Neuronal stem cell (in vitro differentiated cells): ENCODE data around the gene RASGRP3. TPM values are rescaled to one million over a fixed set of nuclear protein-coding genes. Genes with fewer than 3 reads are reported as not detected.

Experiments used
- DNase-seq: peaks from one replicate; pipeline ENCODE4 v3.0.0-alpha.2; 2013; ENCODE audit warnings: low spot score
- H2AFZ ChIP-seq: one replicate; pipeline ENCODE4 v1.6.1; 2013; ENCODE audit warnings: mild to moderate bottlenecking, low read length, inconsistent platforms
- H2AK5ac ChIP-seq: 2 replicates; pipeline ENCODE4 v1.6.1; 2013; ENCODE audit warnings: low read depth, mild to moderate bottlenecking, inconsistent platforms, low read length, moderate library complexity, mixed read lengths
- H2BK120ac ChIP-seq: 2 replicates; pipeline ENCODE4 v1.6.1; 2013; ENCODE audit warnings: low read depth, mild to moderate bottlenecking, inconsistent platforms, low read length, moderate library complexity, mixed read lengths
- H2BK12ac ChIP-seq: one replicate; pipeline ENCODE4 v1.6.1; 2013; ENCODE audit warnings: low read length, inconsistent platforms
- H2BK15ac ChIP-seq: 2 replicates; pipeline ENCODE4 v1.6.1; 2013; ENCODE audit warnings: mild to moderate bottlenecking, low read length, inconsistent platforms, mixed read lengths
- H2BK5ac ChIP-seq: one replicate; pipeline ENCODE4 v1.6.1; 2013; ENCODE audit warnings: inconsistent platforms, mild to moderate bottlenecking, low read length, moderate library complexity
- H3K14ac ChIP-seq: one replicate; pipeline ENCODE4 v1.6.1; 2013; ENCODE audit warnings: low read length, inconsistent platforms
- H3K18ac ChIP-seq: 2 replicates; pipeline ENCODE4 v1.6.1; 2013; ENCODE audit warnings: low read length, inconsistent platforms
- H3K23ac ChIP-seq: 2 replicates; pipeline ENCODE4 v1.6.1; 2013; ENCODE audit warnings: low read depth, mild to moderate bottlenecking, mixed read lengths, low read length, inconsistent platforms; ENCODE audit not compliant: poor library complexity
- H3K27ac ChIP-seq: replicated peaks from 3 replicates; pipeline ENCODE4 v1.5.1; 2013; ENCODE audit warnings: low read length, inconsistent platforms
- H3K27me3 ChIP-seq, 3 experiments: 2 replicates each; pipeline ENCODE4 v1.6.1; 2013; ENCODE audit warnings: low read length in 3 of 3, mild to moderate bottlenecking in 2 of 3, inconsistent platforms in 1 of 3, low read depth in 1 of 3, mixed read lengths in 1 of 3, moderate library complexity in 1 of 3; ENCODE audit not compliant: control insufficient read depth in 3 of 3, insufficient read depth in 3 of 3
- H3K36me3 ChIP-seq, 2 donors: replicated peaks in 1 of 2; 2 replicates each; pipeline ENCODE4 v1.6.1; 2013; ENCODE audit warnings: low read length in 2 of 2; ENCODE audit not compliant: control insufficient read depth in 2 of 2, insufficient read depth in 2 of 2
- H3K4ac ChIP-seq: 2 replicates; pipeline ENCODE4 v1.6.1; 2013; ENCODE audit warnings: inconsistent platforms, mild to moderate bottlenecking, low read length, moderate library complexity
- H3K4me1 ChIP-seq, 2 donors: 1 replicate in 1 of 2; 2 replicates in 1 of 2; pipeline ENCODE4 v1.6.1; 2013; ENCODE audit warnings: low read length in 2 of 2, low read depth in 1 of 2; ENCODE audit not compliant: control insufficient read depth in 2 of 2, insufficient read depth in 1 of 2
- H3K4me2 ChIP-seq: one replicate; pipeline ENCODE4 v1.6.1; 2013; ENCODE audit warnings: mild to moderate bottlenecking, low read length, inconsistent platforms; ENCODE audit not compliant: insufficient read depth, poor library complexity, severe bottlenecking
- H3K4me3 ChIP-seq, 2 donors: 2 replicates each; pipeline ENCODE4 v1.5.1; 2013; ENCODE audit warnings: low read length in 2 of 2, mild to moderate bottlenecking in 2 of 2, inconsistent platforms in 1 of 2, moderate library complexity in 1 of 2
- H3K79me1 ChIP-seq: one replicate; pipeline ENCODE4 v1.6.1; 2013; ENCODE audit warnings: low read depth, mild to moderate bottlenecking, inconsistent platforms, low read length, moderate library complexity
- H3K9ac ChIP-seq: one replicate; pipeline ENCODE4 v1.6.1; 2013; ENCODE audit warnings: mild to moderate bottlenecking, low read depth, low read length, inconsistent platforms; ENCODE audit not compliant: poor library complexity
- H3K9me3 ChIP-seq, 2 donors: replicated peaks in 1 of 2; 2 replicates each; pipeline versions ENCODE3 to v1.6.1; 2013; ENCODE audit warnings: low read length in 2 of 2, mild to moderate bottlenecking in 2 of 2, inconsistent platforms in 1 of 2, low read depth in 1 of 2, mixed read lengths in 1 of 2, moderate library complexity in 1 of 2; ENCODE audit not compliant: control insufficient read depth in 2 of 2, insufficient read depth in 1 of 2
- H4K8ac ChIP-seq: one replicate; pipeline ENCODE4 v1.6.1; 2013; ENCODE audit warnings: low read depth, mild to moderate bottlenecking, inconsistent platforms, low read length, moderate library complexity
- H4K91ac ChIP-seq: one replicate; pipeline ENCODE4 v1.6.1; 2013; ENCODE audit warnings: low read length, low read depth, mild to moderate bottlenecking, inconsistent platforms; ENCODE audit not compliant: poor library complexity
- WGBS, 2 donors: extraction: QIAGEN DNeasy Blood & Tissue Kit; methylation state at CpG; one replicate each; pipeline ENCODE4 v1.1.7; 2013; ENCODE audit warnings: missing lambda C conversion rate in 2 of 2, mixed read lengths in 1 of 2; ENCODE audit not compliant: insufficient read length in 2 of 2, insufficient replicate concordance in 1 of 2; ENCODE audit errors: extremely low coverage in 2 of 2; 5-methylcytosine and 5-hydroxymethylcytosine counted together
- polyA plus RNA-seq, 2 experiments: library from polyadenylated mRNA; stranded (reverse); fragments of 200-250 nt; gene quantifications; one replicate each; pipeline ENCODE4 v1.2.3, GENCODE V29; 2013

Gene RASGRP3, protein sequence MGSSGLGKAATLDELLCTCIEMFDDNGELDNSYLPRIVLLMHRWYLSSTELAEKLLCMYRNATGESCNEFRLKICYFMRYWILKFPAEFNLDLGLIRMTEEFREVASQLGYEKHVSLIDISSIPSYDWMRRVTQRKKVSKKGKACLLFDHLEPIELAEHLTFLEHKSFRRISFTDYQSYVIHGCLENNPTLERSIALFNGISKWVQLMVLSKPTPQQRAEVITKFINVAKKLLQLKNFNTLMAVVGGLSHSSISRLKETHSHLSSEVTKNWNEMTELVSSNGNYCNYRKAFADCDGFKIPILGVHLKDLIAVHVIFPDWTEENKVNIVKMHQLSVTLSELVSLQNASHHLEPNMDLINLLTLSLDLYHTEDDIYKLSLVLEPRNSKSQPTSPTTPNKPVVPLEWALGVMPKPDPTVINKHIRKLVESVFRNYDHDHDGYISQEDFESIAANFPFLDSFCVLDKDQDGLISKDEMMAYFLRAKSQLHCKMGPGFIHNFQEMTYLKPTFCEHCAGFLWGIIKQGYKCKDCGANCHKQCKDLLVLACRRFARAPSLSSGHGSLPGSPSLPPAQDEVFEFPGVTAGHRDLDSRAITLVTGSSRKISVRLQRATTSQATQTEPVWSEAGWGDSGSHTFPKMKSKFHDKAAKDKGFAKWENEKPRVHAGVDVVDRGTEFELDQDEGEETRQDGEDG
- polyA plus RNA-seq (2013, experiment 1 of 2): 0.01 TPM
- not detected for polyA plus RNA-seq (2013, experiment 2 of 2)

DNA sequence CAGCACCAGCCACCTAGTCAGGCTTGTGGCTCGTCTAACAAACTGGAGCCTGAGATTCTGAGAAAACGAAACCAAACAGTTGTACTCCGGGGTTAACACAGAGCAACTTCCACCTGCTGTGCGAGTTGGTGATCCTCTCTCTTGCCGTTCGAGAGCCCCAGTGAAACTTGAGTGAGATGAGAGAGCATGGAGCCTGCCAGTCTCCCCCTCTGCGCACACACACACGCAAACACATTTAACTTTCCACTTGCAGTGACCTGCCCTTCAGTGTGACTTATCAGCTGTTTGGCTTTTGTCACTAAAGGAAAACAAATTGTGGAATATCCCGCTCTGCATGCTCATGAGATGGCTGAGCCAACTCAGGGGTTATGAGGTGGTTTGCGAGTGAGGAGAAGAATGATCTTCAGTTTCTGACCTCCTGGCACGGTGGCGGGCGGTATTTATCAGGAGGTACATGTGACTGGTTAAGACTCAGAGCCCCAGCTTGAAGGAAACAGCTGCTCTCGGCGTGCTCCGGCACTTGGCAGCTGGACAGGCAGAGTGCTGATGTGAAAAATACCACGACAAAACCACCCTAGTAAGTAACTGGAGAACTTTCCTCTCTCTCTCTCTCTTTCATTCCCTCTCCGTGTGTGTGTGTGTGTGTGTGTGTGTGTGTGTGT is at the start of gene RASGRP3:
Gene RASGRP3, plus strand, starts transcription at position 519 of the 662 bp plus-strand sequence. CDS start 38,488 bp downstream, outside the sequence.
- Histone ChIP-seq H2BK5ac (no peak within 1 kb of the TSS), H3K4ac (no peak within 1 kb of the TSS), H3K4me3 (peak within 1 kb of the TSS in 1 of 2 donors; percentile 39), H3K9ac (no peak within 1 kb of the TSS), H3K4me1 (peaks cover 0 to 8% of the 10 kb centered on the region in 2 donors), H2BK12ac (no peak within 1 kb of the TSS), H4K91ac (no peak within 1 kb of the TSS), H3K27ac (no peak within 1 kb of the TSS), H3K36me3 (no peaks in the 10 kb centered on the region), H3K23ac (no peak within 1 kb of the TSS), H2BK120ac (no peak within 1 kb of the TSS), H2BK15ac (no peak within 1 kb of the TSS), H2AFZ (peak within 1 kb of the TSS; percentile 89), H3K79me1 (no peaks in the 10 kb centered on the region), H3K4me2 (peak within 1 kb of the TSS; percentile 44), H2AK5ac (no peak within 1 kb of the TSS), H3K18ac (peak within 1 kb of the TSS; percentile 24), H3K27me3 (peaks cover 0 to 7% (median 0%) of the 10 kb centered on the region in 3 experiments), H3K9me3 (peaks cover 3 to 5% of the 10 kb centered on the region in 2 donors), H3K14ac (no peak within 1 kb of the TSS), H4K8ac (no peak within 1 kb of the TSS)
- DNase-seq: no peak
- WGBS, 2 donors: no CpG with 5 or more reads among the region's 18 CpGs

DNA sequence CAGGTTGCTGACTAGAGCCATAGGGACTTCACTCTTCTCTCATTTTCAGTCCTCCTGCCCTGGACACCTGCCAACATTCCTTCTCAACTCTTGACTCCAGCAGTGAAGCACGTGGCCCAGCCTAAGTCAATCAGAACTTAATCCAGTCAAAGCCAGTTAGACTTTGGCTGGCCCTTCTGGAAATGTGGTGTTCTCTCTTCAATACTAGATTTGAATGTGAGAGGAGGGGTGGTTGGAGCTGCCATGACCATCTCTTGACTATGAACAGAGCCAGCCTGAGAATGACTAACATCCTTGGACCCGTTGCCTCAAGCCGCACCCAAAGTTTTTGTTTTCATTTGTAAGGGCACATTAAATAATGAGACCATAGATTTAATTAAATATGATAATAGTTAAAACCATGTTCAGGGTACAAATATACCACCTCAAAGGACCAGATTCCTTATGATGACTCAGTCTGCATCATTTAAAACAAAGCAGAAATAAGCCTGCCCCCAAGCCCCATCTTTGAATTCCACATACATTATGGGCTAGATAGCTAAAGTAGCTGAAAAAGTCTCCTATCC is 49.7 kb upstream of the RASGRP3 start:
- Histone ChIP-seq H2BK120ac (no peak overlapping the region), H3K4me1 (no peaks in the 10 kb centered on the region), H3K18ac (no peak overlapping the region), H3K4ac (no peak overlapping the region), H3K4me2 (no peak overlapping the region), H2BK15ac (no peak overlapping the region), H2AK5ac (no peak overlapping the region), H3K9me3 (no peaks in the 10 kb centered on the region), H4K91ac (no peak overlapping the region), H4K8ac (no peak overlapping the region), H3K27me3 (no peaks in the 10 kb centered on the region), H3K14ac (no peak overlapping the region), H3K36me3 (no peaks in the 10 kb centered on the region), H3K27ac (no peak overlapping the region), H3K4me3 (no peak overlapping the region), H2BK5ac (no peak overlapping the region), H3K9ac (no peak overlapping the region), H2AFZ (no peak overlapping the region), H2BK12ac (no peak overlapping the region), H3K79me1 (no peaks in the 10 kb centered on the region), H3K23ac (no peak overlapping the region)
- DNase-seq: no peak
- WGBS, 2 donors: no CpG with 5 or more reads among the region's 3 CpGs

DNA sequence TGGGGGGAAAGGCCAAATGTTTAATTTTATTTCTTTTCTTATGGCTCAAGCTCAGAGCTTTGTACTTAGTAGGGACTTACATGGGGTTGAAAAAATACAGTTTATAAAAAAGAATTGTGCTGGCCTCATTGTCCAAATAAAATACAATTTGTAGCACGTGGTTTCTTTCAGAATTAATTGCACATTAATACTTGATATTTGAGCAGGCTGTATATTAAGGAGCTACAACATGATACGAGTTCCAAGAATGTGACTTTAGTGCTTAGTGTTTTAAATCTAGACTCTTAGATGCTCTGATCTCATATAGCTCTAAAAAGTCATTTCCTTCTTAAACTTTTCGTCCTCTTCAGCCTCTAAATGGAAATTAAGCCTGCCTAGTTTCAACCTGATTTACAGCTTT is 46.4 kb upstream of the RASGRP3 start:
- H2BK12ac ChIP-seq: no peak overlapping the region
- H3K27me3 ChIP-seq: no peaks in the 10 kb centered on the region
- no peak for DNase-seq
- no peak overlapping the region for H3K4me2 ChIP-seq
- no peaks in the 10 kb centered on the region for H3K79me1 ChIP-seq
- no CpG with 5 or more reads among the region's 3 CpGs for WGBS, 2 donors
- no peak overlapping the region for H2BK120ac ChIP-seq
- H3K4ac ChIP-seq: no peak overlapping the region
- no peaks in the 10 kb centered on the region for H3K9me3 ChIP-seq
- H3K14ac ChIP-seq: no peak overlapping the region
- H3K27ac ChIP-seq: no peak overlapping the region
- no peak overlapping the region for H2AK5ac ChIP-seq
- H3K18ac ChIP-seq: no peak overlapping the region
- H3K23ac ChIP-seq: no peak overlapping the region
- H3K4me1 ChIP-seq: no peaks in the 10 kb centered on the region
- no peak overlapping the region for H2BK5ac ChIP-seq
- H2BK15ac ChIP-seq: no peak overlapping the region
- no peak overlapping the region for H2AFZ ChIP-seq
- no peak overlapping the region for H3K9ac ChIP-seq
- no peaks in the 10 kb centered on the region for H3K36me3 ChIP-seq
- H4K91ac ChIP-seq: no peak overlapping the region
- no peak overlapping the region for H4K8ac ChIP-seq
- H3K4me3 ChIP-seq: no peak overlapping the region
